SU-DHL-6 (cell line): ENCODE results near the gene FAM184B.

Experiments
- H2AFZ ChIP-seq: fragments of 200-600 bp; sonication (generic); 2 replicates; pipeline ENCODE4 v1.6.1; 2014; ENCODE audit warnings: low read depth, mild to moderate bottlenecking, moderate library complexity, mixed read lengths, antibody characterized with exemption, low read length; ENCODE audit not compliant: severe bottlenecking
- H3F3A ChIP-seq: fragments of 200-600 bp; shearing (Covaris generic); 2 replicates; pipeline ENCODE4 v1.6.0; 2016; ENCODE audit warnings: antibody characterized with exemption, mild to moderate bottlenecking; ENCODE audit not compliant: insufficient read depth
- H3K27ac ChIP-seq: fragments of 200-600 bp; sonication (generic); 2 replicates; pipeline ENCODE4 v1.5.1; 2016; ENCODE audit warnings: low read depth, mild to moderate bottlenecking, low read length, moderate library complexity, mixed read lengths
- H3K27me3 ChIP-seq: fragments of 200-600 bp; sonication (generic), shearing (Covaris generic); 2 replicates; pipeline ENCODE4 v1.6.0; 2014; ENCODE audit warnings: mild to moderate bottlenecking, low read length
- H3K36me3 ChIP-seq: fragments of 200-600 bp; sonication (generic); 2 replicates; pipeline ENCODE4 v1.6.1; 2014; ENCODE audit warnings: mild to moderate bottlenecking, low read length, mixed read lengths
- H3K4me2 ChIP-seq: fragments of 300-600, 200-600 bp; shearing (Covaris generic), sonication (generic); 2 replicates; pipeline ENCODE4 v1.6.0; 2014; ENCODE audit warnings: low read length, low read depth, mild to moderate bottlenecking; ENCODE audit not compliant: poor library complexity, severe bottlenecking
- H3K4me3 ChIP-seq: fragments of 200-600 bp; sonication (generic); 2 replicates; pipeline ENCODE4 v1.5.1; 2014; ENCODE audit warnings: antibody characterized with exemption, low read length, mild to moderate bottlenecking, mixed read lengths; ENCODE audit not compliant: insufficient read depth, poor library complexity, severe bottlenecking
- H3K79me2 ChIP-seq: fragments of 200-600 bp; sonication (generic); 2 replicates; pipeline ENCODE4 v1.6.1; 2014; ENCODE audit warnings: mild to moderate bottlenecking, low read length, moderate library complexity; ENCODE audit not compliant: insufficient read depth
- H3K9ac ChIP-seq: fragments of 200-600 bp; sonication (generic); 2 replicates; pipeline ENCODE4 v1.7.0; 2014; ENCODE audit warnings: mild to moderate bottlenecking, low read length
- H3K9me2 ChIP-seq: fragments of 200-600 bp; sonication (generic); replicated peaks from 2 replicates; pipeline ENCODE4 v1.6.1; 2014; ENCODE audit warnings: low read length; ENCODE audit not compliant: insufficient read depth
- H3K9me3 ChIP-seq: fragments of 200-600 bp; sonication (generic); 2 replicates; pipeline ENCODE4 v1.6.1; 2014; ENCODE audit warnings: low read length, mixed read lengths; ENCODE audit not compliant: insufficient read depth
- H4K20me1 ChIP-seq: fragments of 200-600 bp; sonication (generic); 2 replicates; pipeline ENCODE4 v1.6.1; 2014; ENCODE audit warnings: low read depth, mild to moderate bottlenecking, antibody characterized with exemption, low read length, moderate library complexity, mixed read lengths
- CTCF ChIP-seq: fragments of 200-600 bp; sonication (generic); IDR thresholded peaks from one replicate; pipeline ENCODE4 v1.5.1; 2017; ENCODE audit warnings: antibody characterized with exemption, mild to moderate bottlenecking, low read length, moderate library complexity; ENCODE audit not compliant: insufficient read depth, poor library complexity, severe bottlenecking
- EZH2phosphoT487 ChIP-seq: fragments of 200-600 bp; sonication (generic), shearing (Covaris generic); conservative IDR thresholded peaks from 2 replicates; pipeline ENCODE4 v1.6.1; 2018; ENCODE audit warnings: mild to moderate bottlenecking, antibody characterized with exemption, low read length, moderate library complexity, mixed read lengths

Gene FAM184B

GRCh38 chr4:17636341-17636695, 145.1 kb downstream of the FAM184B start:
- Histone ChIP-seq H3K9me2 (no peaks in the 10 kb centered on the region), H3K4me2 (no peak overlapping the region), H3K27me3 (no peaks in the 10 kb centered on the region), H3K4me3 (no peak overlapping the region), H3K36me3 (peaks cover 7% of the 10 kb centered on the region; the same call in 1 of the 2 replicates), H3K27ac (no peak overlapping the region), H3K79me2 (no peaks in the 10 kb centered on the region), H2AFZ (no peak overlapping the region), H3K9me3 (no peaks in the 10 kb centered on the region), H4K20me1 (no peaks in the 10 kb centered on the region), H3F3A (peaks cover 20% of the 10 kb centered on the region; the same call in 1 of the 2 replicates), H3K9ac (no peak overlapping the region)
- TF ChIP-seq EZH2phosphoT487 (no peak), CTCF (no peak)

- H3K36me3 ChIP-seq = peaks cover 12% of the 10 kb centered on the region; the same call in 1 of the 2 replicates
- H3F3A ChIP-seq = peaks cover 20% of the 10 kb centered on the region; the same call in 1 of the 2 replicates
- no peaks in the 10 kb centered on the region for H3K27me3 ChIP-seq
- TF ChIP-seq CTCF (no peak), EZH2phosphoT487 (no peak)
- H4K20me1 ChIP-seq = no peaks in the 10 kb centered on the region
- H3K9ac ChIP-seq = no peak overlapping the region
- H3K27ac ChIP-seq = no peak overlapping the region
- H3K9me2 ChIP-seq = no peaks in the 10 kb centered on the region
- no peak overlapping the region for H3K4me3 ChIP-seq
- H3K79me2 ChIP-seq = no peaks in the 10 kb centered on the region
- no peaks in the 10 kb centered on the region for H3K9me3 ChIP-seq
- no peak overlapping the region for H2AFZ ChIP-seq
- H3K4me2 ChIP-seq = no peak overlapping the region
Observed at GRCh38 chr4:17635056-17635455, 146.4 kb downstream of the FAM184B start.

GRCh38 chr4:17633600-17633999, 147.8 kb downstream of the FAM184B start:
- Histone ChIP-seq H3K4me2 (no peak overlapping the region), H3K36me3 (peaks cover 12% of the 10 kb centered on the region; the same call in 1 of the 2 replicates), H2AFZ (no peak overlapping the region), H3F3A (peaks cover 20% of the 10 kb centered on the region; the same call in 1 of the 2 replicates), H3K9ac (no peak overlapping the region), H3K4me3 (no peak overlapping the region), H3K79me2 (no peaks in the 10 kb centered on the region), H4K20me1 (no peaks in the 10 kb centered on the region), H3K9me2 (no peaks in the 10 kb centered on the region), H3K9me3 (no peaks in the 10 kb centered on the region), H3K27ac (no peak overlapping the region), H3K27me3 (no peaks in the 10 kb centered on the region)
- TF ChIP-seq CTCF (no peak), EZH2phosphoT487 (no peak)
